ENCODE results near the gene TCP11L2.

TCP11L2 gene

DNA sequence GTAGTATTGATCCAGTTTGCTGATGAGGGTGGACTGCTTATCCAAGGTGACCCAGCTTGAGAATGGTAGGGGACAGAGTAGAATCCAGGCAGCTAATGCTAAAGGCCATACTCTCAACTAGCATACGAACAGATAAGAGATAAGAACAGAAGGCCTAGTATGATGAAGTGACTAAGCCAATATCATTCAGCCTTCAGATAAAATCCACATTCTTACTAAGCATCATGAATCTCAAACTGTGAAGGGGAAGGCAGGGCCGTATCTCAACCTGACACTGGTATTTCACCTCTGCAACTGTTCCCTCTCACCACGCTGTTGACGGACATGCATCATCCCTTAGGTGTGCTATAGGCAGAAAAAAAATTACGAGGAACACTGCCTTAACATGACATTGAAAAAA is 46.6 kb upstream of the TCP11L2 start:
- H3K4me3 ChIP-seq (ENCODE audit: low read length, poor library complexity, severe bottlenecking), result no peak overlapping the region
- no peak overlapping the region for H2AFZ ChIP-seq (ENCODE audit: low read length)
- H3K36me3 ChIP-seq (ENCODE audit: insufficient read depth, low read length), result no peaks in the 10 kb centered on the region
- H3K4me2 ChIP-seq (ENCODE audit: low read depth, low read length, poor library complexity, severe bottlenecking), result no peak overlapping the region
- H3K9me2 ChIP-seq (replicated peaks; ENCODE audit: low read depth, low read length), result no peaks in the 10 kb centered on the region
- H3K79me2 ChIP-seq (ENCODE audit: insufficient read depth, low read length), result no peaks in the 10 kb centered on the region
- TF ChIP-seq, protein P1, sequence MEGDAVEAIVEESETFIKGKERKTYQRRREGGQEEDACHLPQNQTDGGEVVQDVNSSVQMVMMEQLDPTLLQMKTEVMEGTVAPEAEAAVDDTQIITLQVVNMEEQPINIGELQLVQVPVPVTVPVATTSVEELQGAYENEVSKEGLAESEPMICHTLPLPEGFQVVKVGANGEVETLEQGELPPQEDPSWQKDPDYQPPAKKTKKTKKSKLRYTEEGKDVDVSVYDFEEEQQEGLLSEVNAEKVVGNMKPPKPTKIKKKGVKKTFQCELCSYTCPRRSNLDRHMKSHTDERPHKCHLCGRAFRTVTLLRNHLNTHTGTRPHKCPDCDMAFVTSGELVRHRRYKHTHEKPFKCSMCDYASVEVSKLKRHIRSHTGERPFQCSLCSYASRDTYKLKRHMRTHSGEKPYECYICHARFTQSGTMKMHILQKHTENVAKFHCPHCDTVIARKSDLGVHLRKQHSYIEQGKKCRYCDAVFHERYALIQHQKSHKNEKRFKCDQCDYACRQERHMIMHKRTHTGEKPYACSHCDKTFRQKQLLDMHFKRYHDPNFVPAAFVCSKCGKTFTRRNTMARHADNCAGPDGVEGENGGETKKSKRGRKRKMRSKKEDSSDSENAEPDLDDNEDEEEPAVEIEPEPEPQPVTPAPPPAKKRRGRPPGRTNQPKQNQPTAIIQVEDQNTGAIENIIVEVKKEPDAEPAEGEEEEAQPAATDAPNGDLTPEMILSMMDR (conservative IDR thresholded peaks at IDR 0.05; ENCODE audit: low read length), result no peak
- no peak for TF ChIP-seq EZH2phosphoT487 (IDR thresholded peaks at IDR 0.05; ENCODE audit: borderline replicate concordance)
- H3F3A ChIP-seq (ENCODE audit: low read depth), result no peaks in the 10 kb centered on the region
- no peak overlapping the region for H3K9ac ChIP-seq (ENCODE audit: low read depth, low read length, poor library complexity, severe bottlenecking)
- H3K4me1 ChIP-seq (ENCODE audit: insufficient read depth, low read length, poor library complexity, severe bottlenecking), result peaks cover 4% of the 10 kb centered on the region
- no peaks in the 10 kb centered on the region for H4K20me1 ChIP-seq (ENCODE audit: insufficient read depth, low read length, poor library complexity, severe bottlenecking)
- H3K9me3 ChIP-seq (ENCODE audit: insufficient read depth, low read depth, low read length), result no peaks in the 10 kb centered on the region
- H3K27me3 ChIP-seq (ENCODE audit: insufficient read depth, low read length, poor library complexity, severe bottlenecking), result no peaks in the 10 kb centered on the region

DNA sequence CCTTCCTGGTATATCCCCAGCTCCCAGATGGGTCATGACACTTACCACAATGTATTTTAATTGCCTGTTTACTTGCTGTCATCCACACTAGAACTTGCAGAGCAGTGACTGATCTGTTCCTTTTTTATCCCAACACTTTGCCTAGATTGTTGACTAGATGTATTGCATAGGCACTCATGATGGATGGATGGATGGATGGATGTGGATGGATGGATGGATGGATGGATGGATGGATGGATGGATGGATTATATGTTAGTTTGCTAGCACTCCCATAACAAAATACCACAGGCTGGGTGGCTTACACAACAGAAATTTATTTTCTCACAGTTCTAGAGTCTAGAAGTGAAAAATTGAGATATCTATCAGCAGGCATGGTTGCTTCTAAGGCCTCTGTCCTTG is 46.0 kb upstream of the TCP11L2 start:
- no peaks in the 10 kb centered on the region for H3K79me2 ChIP-seq (ENCODE audit: insufficient read depth, low read length)
- H3K4me2 ChIP-seq (ENCODE audit: low read depth, low read length, poor library complexity, severe bottlenecking), result no peak overlapping the region
- no peaks in the 10 kb centered on the region for H3K27me3 ChIP-seq (ENCODE audit: insufficient read depth, low read length, poor library complexity, severe bottlenecking)
- H3K9me2 ChIP-seq (replicated peaks; ENCODE audit: low read depth, low read length), result no peaks in the 10 kb centered on the region
- no peaks in the 10 kb centered on the region for H3F3A ChIP-seq (ENCODE audit: low read depth)
- no peak overlapping the region for H3K4me3 ChIP-seq (ENCODE audit: low read length, poor library complexity, severe bottlenecking)
- no peaks in the 10 kb centered on the region for H3K9me3 ChIP-seq (ENCODE audit: insufficient read depth, low read depth, low read length)
- TF ChIP-seq, protein P1 (conservative IDR thresholded peaks at IDR 0.05; ENCODE audit: low read length), result no peak
- TF ChIP-seq EZH2phosphoT487 (IDR thresholded peaks at IDR 0.05; ENCODE audit: borderline replicate concordance), result no peak
- peaks cover 2% of the 10 kb centered on the region for H3K4me1 ChIP-seq (ENCODE audit: insufficient read depth, low read length, poor library complexity, severe bottlenecking)
- H3K9ac ChIP-seq (ENCODE audit: low read depth, low read length, poor library complexity, severe bottlenecking), result no peak overlapping the region
- H3K36me3 ChIP-seq (ENCODE audit: insufficient read depth, low read length), result no peaks in the 10 kb centered on the region
- no peak overlapping the region for H2AFZ ChIP-seq (ENCODE audit: low read length)
- H4K20me1 ChIP-seq (ENCODE audit: insufficient read depth, low read length, poor library complexity, severe bottlenecking), result no peaks in the 10 kb centered on the region

DNA sequence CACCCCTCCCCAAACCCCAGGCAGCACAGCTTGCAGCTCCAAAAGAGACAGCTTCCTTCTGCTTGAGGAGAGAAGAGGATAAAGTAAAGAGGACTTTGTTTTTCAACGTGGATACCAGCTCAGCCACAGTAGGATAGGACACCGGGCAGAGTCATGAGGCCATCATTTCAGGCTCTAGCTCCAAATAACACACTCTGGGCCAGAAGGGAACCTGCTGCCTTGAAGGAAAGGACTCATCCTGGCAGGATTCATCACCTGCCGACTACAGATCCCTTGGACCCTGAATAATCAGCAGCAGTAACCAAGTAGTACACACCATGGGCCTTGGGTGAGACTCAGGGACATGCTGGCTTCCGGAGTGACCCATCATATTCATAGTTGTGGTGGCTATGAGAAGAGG is 44.3 kb upstream of the TCP11L2 start:
- TF ChIP-seq, protein P1 (conservative IDR thresholded peaks at IDR 0.05; ENCODE audit: low read length), result no peak
- TF ChIP-seq EZH2phosphoT487 (IDR thresholded peaks at IDR 0.05; ENCODE audit: borderline replicate concordance), result no peak
- Histone ChIP-seq H3K79me2 (ENCODE audit: insufficient read depth, low read length) (no peaks in the 10 kb centered on the region), H2AFZ (ENCODE audit: low read length) (no peak overlapping the region), H4K20me1 (ENCODE audit: insufficient read depth, low read length, poor library complexity, severe bottlenecking) (no peaks in the 10 kb centered on the region), H3K9me2 (replicated peaks; ENCODE audit: low read depth, low read length) (no peaks in the 10 kb centered on the region), H3K4me1 (ENCODE audit: insufficient read depth, low read length, poor library complexity, severe bottlenecking) (no peaks in the 10 kb centered on the region), H3K4me2 (ENCODE audit: low read depth, low read length, poor library complexity, severe bottlenecking) (no peak overlapping the region), H3K9ac (ENCODE audit: low read depth, low read length, poor library complexity, severe bottlenecking) (no peak overlapping the region), H3K27me3 (ENCODE audit: insufficient read depth, low read length, poor library complexity, severe bottlenecking) (no peaks in the 10 kb centered on the region), H3K9me3 (ENCODE audit: insufficient read depth, low read depth, low read length) (no peaks in the 10 kb centered on the region), H3K36me3 (ENCODE audit: insufficient read depth, low read length) (no peaks in the 10 kb centered on the region), H3K4me3 (ENCODE audit: low read length, poor library complexity, severe bottlenecking) (no peak overlapping the region), H3F3A (ENCODE audit: low read depth) (no peaks in the 10 kb centered on the region)

All from Loucy (cell line).